ENCODE measurements around the gene DAND5.

The DAND5 gene, protein sequence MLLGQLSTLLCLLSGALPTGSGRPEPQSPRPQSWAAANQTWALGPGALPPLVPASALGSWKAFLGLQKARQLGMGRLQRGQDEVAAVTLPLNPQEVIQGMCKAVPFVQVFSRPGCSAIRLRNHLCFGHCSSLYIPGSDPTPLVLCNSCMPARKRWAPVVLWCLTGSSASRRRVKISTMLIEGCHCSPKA

GRCh38 chr19:12969292-12969988, at the start of gene DAND5:
Gene DAND5 (plus strand): TSS chr19:12969576. CDS start chr19:12969661, 85 bp downstream.
- TF ChIP-seq POLR2A (IDR thresholded peaks at IDR 0.05; ENCODE audit: low read length) (no peak), GATA1 (IDR thresholded peaks at IDR 0.05; ENCODE audit: low read depth, low read length) (no peak)
- DNase-seq, result peak in 1 of 2 experiments; percentile 40

DNA sequence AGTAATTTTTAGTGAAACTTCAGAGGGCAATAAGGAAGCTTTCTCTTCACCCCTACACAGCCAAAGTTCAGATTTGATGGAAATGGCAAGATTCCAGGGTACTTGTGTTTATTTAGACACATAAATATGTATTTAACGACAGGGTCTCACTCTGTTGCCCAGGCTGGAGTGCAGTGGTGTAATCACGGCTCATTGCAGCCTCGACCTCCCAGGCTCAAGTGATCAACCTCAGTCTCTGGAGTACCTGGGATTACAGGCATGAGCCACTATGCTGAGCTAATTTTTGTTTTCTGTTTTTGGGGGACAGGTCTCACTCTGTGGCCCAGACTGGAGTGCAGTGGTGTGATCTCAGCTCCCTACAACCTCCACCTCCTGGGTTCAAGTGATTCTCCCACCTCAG, 48.3 kb upstream of the DAND5 start:
- TF ChIP-seq GATA1 (IDR thresholded peaks at IDR 0.05; ENCODE audit: low read depth, low read length) (no peak), POLR2A (IDR thresholded peaks at IDR 0.05; ENCODE audit: low read length) (no peak)
- DNase-seq, result no peak

GRCh38 chr19:12922959-12923358, 46.4 kb upstream of the DAND5 start:
- no peak for DNase-seq
- TF ChIP-seq GATA1 (IDR thresholded peaks at IDR 0.05; ENCODE audit: low read depth, low read length), result no peak
- TF ChIP-seq POLR2A (IDR thresholded peaks at IDR 0.05; ENCODE audit: low read length), result no peak

DNA sequence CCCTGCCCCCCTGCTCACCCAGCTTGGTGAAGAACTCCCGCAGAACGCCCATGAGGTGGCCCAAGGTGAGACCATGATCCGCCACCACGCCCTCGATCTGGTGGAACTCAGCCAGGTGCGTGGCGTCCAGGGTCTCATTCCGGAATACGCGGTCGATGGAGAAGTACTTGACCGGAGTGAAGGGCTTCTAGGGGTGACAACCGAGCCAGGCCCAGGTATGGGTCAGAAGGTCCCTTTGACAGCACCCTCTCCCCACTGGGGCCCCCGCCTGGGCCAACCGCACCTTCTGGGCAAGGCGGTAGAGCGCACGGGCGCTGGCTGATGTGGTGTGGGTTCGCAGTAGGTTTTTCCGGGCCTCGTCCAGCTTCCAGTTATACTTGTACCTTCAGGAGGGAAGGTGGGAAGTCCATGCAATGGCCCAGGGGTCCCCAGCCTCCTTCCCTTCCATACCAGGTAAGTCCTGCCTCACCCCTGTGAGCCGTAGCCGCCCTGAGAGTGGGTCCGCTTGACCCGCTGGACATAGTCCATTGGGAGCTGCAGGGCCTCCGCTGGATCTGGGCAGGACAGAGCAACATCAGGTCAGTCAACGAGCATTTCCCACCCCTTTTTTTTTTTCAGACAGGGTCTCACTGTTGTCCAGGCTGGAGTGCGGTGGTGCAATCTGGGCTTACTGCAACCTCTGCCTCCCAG, 44.6 kb upstream of the DAND5 start:
- no peak for DNase-seq
- no peak for TF ChIP-seq GATA1 (IDR thresholded peaks at IDR 0.05; ENCODE audit: low read depth, low read length)
- TF ChIP-seq POLR2A (IDR thresholded peaks at IDR 0.05; ENCODE audit: low read length), result no peak

- TF ChIP-seq GATA1 (IDR thresholded peaks at IDR 0.05; ENCODE audit: low read depth, low read length), result no peak
- TF ChIP-seq POLR2A (IDR thresholded peaks at IDR 0.05; ENCODE audit: low read length), result no peak
- DNase-seq, result no peak
These were observed 39.3 kb upstream of the DAND5 start for GRCh38 chr19:12930002-12930645.

GRCh38 chr19:12932392-12933286, 36.7 kb upstream of the DAND5 start:
- peak in 1 of 2 experiments; percentile 60 for DNase-seq
- TF ChIP-seq GATA1 (IDR thresholded peaks at IDR 0.05; ENCODE audit: low read depth, low read length) (no peak), POLR2A (IDR thresholded peaks at IDR 0.05; ENCODE audit: low read length) (no peak)

- DNase-seq, result peak; percentile 93 to 95
- TF ChIP-seq GATA1 (IDR thresholded peaks at IDR 0.05; ENCODE audit: low read depth, low read length), result no peak
- TF ChIP-seq POLR2A (IDR thresholded peaks at IDR 0.05; ENCODE audit: low read length), result peak; percentile 85
These were observed 35.9 kb upstream of the DAND5 start, which contains the start of gene FARSA for GRCh38 chr19:12933287-12934072. Gene FARSA (minus strand): TSS chr19:12933711. CDS start chr19:12933696, 15 bp downstream.

- TF ChIP-seq GATA1 (IDR thresholded peaks at IDR 0.05; ENCODE audit: low read depth, low read length), result no peak
- no peak for TF ChIP-seq POLR2A (IDR thresholded peaks at IDR 0.05; ENCODE audit: low read length)
- no peak for DNase-seq
These were observed 34.3 kb upstream of the DAND5 start for GRCh38 chr19:12935071-12935470.

GRCh38 chr19:12936582-12936981, 32.8 kb upstream of the DAND5 start:
- DNase-seq, result no peak
- TF ChIP-seq POLR2A (IDR thresholded peaks at IDR 0.05; ENCODE audit: low read length) (no peak), GATA1 (IDR thresholded peaks at IDR 0.05; ENCODE audit: low read depth, low read length) (no peak)

DNA sequence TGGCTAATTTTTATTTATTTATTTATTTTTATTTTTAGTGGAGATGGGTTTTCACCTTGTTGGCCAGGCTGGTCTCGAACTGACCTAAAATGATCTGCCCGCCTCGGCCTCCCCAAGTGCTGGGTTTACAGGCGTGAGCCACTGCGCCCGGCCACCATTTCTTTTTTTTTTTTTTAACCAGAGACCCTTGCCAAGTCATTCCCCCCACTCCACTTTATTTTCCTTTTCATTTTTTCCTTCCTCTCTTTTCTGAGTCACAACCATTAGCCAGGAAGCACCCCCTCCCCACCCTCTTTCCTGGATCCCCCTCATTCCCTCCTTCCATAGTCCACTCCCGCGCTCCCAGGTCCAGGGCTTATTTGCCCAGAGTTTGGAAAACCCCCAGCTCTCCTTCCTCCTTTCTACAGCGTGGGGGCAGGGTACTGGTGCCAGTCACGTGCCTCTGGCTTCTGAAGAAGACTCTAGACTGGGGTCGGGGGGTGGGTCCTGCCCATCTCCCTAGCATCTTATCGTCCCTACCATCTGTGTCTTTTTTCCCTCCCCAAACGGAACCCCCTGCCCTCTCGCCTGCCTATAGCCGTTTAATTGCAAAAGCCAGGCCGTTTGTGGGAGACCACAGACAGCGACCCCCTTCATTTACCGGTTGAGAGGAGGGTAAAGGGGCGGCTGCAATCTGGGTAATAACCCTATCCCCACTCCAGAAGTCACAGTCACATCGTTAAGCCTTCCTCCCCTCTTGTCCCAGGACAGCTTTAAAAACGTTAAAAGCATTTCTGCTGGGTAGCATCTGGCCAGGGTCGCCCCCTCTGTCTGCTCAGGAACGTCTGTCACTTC, 32.1 kb upstream of the DAND5 start:
- TF ChIP-seq GATA1 (IDR thresholded peaks at IDR 0.05; ENCODE audit: low read depth, low read length) (no peak), POLR2A (IDR thresholded peaks at IDR 0.05; ENCODE audit: low read length) (no peak)
- DNase-seq, result peak; percentile 71 to 76

- peak; percentile 100 for DNase-seq
These were observed 31.2 kb upstream of the DAND5 start, which contains the start of gene CALR for GRCh38 chr19:12937927-12938778. Gene CALR (plus strand): TSS chr19:12938609. CDS start chr19:12938680, 71 bp downstream.

More at GRCh38 chr19:12937927-12938778, 31.2 kb upstream of the DAND5 start, which contains the start of gene CALR:
- TF ChIP-seq POLR2A (IDR thresholded peaks at IDR 0.05; ENCODE audit: low read length) (peak; percentile 99), GATA1 (IDR thresholded peaks at IDR 0.05; ENCODE audit: low read depth, low read length) (no peak)
